Stimulated activated CD4-positive, alpha-beta T cell treated with anti-CD3 and anti-CD28 coated beads, Interleukin-15, amount 100 ng/mL, for 24 hours (primary cell): ENCODE measurements around the gene ZNF688.
"Not testable (repeated sequence)": the region's sequence is repeated elsewhere in the genome, so short reads cannot be mapped to it uniquely, and the experiment has no call there.

Experiments
- DNase-seq: peaks from one replicate; pipeline ENCODE4 v3.0.0-alpha.2; 2020

The ZNF688 gene

DNA sequence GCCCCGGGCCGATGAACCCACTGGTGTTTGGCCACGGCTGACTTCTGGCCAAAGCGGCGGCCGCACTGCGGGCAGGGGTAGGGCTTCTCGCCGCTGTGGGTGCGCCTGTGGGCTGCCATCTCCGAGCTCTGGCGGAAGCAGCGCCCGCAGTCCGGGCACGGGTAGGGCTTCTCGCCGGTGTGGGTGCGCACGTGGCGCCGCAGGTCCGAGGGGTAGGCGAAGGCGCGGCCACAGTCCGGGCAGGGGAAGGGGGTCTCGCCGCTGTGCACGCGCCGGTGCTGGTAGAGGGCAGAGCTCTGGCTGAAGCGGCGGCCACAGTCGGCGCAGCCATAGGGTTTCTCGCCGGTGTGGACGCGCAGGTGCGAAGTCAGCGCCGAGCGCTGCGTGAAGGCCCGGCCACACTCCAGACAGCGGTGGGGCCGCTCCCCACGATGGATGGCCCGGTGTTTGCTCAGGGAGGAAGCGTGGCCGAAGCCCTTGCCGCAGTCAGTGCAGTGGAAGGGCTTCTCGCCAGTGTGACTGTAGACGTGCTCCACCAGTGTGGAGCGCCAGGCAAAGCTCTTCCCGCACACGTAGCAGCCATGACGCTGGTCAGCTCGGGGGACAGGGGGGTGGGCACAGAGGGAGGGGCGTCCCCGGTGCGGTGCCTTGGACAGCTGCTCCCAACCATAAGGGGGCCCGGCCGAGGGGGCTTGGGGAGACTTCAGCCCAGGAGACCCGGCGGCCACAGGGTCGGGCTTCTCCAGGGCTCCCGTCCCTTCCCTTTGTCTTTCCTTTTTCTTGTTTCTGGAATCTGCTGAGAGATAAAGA lies 16.0 kb downstream of the ZNF688 start:
- DNase-seq, result no peak

DNA sequence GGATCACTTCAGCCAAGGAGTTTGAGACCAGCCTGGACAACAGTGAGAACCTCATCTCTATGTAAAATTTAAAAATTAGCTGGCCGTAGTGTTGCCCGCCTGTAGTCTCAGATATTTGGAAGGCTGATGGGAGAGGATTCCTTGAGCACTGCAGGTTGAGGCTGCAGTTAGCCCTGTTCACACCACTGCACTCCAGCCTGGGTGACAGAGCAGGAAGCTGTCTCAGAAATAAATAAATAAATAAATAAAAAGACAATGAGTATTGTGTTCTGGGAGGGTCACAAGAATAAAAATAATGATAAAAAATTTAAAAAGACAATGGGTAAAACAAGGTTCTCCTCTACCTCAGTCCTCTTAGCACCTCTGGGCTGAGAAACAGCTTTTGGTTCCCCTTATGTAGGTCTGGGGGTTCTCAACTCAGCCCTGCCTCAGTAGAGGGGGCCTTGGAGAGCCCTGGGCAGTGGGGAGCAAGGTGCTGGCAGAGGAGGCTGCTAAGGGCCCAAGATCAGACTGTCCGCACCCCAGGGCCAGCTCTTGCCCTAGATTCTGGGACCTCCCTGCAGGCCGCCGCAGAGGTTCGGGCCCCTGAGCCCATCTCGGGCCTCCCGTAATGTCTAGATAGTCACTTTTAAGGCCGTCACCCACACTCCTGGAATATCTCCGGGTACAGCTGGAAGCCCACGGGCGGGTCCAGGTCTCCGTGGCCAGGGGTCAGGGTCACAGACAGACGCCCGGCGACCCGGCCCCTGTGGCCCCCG lies 16.8 kb downstream of the ZNF688 start:
- DNase-seq, result no peak

DNA sequence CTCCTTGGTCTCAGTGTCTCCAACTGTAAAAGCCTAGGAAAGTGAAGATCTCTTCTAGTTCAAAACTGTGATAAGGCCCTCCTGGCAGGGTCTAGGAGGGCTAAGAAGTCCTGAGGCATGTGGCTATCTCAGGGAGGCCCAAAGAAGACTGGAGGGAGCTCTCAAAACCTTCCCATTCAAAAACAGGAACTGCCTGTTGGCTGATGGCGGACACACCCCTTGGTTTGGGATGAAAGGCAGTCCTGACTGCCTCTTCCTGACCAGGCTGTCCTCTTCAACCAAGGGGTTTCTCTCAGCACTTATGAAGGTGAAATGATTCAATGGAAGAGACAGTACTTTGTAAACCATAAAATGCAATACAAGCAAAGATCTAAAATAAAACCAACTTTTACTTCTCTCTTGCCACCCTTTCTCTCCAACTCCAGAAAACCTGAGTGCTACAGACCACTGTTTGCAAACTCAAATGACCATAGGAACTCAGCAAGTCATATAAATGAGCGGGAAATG lies 18.1 kb downstream of the ZNF688 start:
- no peak for DNase-seq

DNA sequence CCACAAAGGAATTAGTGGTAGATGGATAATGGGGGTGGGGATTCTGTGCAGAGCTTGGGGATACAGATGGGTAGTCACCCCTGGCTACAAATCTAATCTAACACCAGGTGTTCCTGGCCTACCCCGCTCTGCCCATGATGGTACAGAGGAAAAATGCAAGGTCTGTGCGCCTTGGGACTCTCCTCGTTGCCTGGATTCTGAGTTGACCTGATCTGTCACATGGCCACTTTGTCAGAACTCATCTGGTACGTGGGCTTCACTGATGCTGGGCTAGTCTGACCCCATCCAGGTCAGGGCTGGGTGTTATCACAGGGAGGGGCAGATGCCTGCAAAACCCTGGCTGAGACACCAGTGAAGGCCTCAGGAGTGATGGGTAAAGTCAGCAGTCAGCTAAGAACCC lies 18.6 kb downstream of the ZNF688 start:
- DNase-seq, result no peak

DNA sequence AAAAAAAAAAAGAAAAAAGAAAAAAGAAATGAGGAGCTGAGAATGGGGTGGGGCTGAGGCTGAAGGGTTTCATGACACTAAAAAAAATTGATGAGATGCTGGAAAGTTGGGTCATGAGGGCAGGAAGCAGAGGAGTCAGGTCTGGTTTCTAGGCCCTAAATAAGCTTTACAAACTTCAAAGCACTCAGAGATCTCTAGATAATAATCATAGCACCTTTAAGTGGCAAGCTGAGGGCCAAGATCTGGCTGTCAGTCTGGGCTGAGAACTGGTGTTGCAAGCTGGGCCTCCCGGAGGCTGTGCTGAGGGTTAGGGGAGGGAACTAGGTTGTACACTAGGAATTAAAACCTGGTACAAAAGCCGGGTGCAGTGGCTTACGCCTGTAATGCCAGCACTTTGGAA lies 19.7 kb downstream of the ZNF688 start:
- peak; percentile 79 for DNase-seq

DNA sequence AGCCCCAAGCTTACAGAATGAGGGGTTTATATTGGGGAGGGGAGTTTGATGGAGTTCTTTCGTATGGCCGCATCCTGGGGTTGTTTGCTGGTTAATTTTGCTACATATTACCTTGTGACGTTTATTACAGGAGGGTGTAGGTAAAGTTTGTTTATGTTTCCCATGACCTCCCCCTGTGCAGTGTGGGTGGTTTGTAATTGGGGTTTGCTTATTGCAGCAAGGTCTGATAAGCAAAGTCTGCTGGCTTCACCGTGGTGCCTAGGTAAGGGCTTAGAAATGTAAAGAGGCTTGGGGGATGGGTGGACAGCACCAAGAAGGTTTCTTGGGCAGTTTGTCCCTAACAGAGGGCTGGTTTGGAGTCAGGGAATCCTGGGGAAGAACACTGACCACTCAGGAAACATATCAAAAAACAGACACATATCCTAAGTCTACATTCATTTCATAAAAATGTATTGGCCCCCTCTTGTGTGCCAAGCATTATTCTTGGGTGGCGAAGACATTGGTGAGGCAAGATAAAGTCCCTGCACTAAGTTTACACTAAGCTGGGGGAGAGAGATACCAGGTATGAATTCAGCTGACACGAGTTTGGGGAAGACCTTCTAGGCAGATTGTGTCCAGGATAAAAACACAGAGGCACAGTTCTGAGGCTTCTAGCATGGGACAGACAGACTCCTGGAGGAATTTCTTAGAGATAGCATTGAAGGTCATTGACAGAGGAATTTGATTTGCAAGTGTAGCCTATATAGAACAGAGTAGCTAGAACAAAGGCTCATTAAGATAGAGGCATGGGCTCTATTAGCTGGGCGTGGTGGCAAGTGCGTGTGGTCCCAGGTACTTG lies 22.9 kb downstream of the ZNF688 start:
- DNase-seq, result no peak

DNA sequence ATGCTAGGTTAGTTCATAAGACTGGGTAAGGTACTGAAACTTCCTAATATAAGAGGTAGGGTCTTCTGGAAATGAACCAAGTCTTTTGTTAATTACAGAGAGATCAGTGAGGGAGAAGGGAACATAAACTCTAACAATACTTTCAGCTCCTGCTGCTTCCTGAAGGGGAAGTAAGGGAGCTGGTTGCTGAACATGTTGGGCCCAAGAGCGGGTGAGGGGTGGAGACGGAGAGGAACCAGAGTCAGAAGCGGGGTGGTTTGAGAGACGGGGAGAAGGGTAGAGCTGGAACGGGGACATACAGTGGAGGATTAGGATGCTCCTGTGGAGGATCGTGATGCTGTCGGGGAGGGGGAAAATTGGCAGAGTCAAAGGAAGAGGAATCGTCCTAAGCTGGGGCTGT lies 25.4 kb downstream of the ZNF688 start:
- DNase-seq, result no peak

DNA sequence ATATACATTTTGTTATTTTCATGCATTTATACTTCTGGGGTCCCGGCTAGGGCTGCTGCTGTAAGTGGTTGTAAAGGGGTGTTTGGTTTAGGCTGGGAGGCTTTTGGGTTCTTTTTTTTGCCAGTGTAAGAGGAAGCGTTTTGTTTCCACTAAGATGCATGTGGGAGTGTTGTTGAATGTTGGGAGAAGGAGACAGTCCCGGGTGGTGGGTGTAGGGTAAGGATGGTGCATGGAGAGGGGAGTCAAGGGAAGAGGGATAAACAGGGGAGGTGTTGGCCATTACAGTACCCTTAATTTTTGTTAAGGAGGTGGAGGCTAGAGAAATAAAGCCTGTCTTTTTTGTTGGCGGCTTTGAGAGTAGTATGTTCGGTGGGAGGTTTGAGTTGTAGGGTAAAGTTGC lies 28.4 kb downstream of the ZNF688 start:
- no peak for DNase-seq

DNA sequence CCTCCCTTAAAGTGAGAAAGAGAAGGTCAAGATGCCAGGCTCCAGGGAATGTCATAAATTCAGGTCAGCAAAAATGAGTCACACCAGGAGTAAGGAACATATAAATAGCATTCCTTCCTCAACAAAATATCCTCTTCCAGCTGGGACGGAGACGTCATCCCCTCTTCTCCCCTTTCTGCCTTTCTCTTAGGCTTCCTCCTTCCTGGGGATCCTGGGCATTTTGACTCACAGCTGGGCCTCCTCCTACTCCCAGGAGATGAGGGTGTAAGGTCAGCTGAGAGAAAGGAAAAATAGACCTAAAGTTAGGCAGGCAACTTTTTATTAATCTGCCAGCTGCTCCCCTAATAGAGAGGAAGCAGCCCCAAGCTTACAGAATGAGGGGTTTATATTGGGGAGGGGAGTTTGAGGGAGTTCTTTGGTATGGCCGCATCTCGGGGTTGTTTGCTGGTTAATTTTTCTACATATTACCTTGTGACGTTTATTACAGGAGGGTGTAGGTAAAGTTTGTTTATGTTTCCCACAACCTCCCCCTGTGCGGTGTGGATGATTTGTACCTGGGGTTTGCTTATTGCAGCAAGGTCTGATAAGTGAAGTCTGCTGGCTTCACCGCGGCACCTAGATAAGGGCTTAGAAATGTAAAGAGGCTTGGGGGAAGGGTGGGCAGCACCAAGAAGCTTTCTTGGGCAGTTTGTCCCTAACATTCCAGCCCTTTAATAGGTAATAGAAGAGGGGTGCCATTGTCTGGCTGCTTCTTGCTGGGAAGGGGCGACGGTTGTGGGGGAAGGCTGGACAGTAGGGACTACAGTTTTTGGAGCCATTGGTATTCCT lies 29.8 kb downstream of the ZNF688 start:
- DNase-seq, result no peak

DNA sequence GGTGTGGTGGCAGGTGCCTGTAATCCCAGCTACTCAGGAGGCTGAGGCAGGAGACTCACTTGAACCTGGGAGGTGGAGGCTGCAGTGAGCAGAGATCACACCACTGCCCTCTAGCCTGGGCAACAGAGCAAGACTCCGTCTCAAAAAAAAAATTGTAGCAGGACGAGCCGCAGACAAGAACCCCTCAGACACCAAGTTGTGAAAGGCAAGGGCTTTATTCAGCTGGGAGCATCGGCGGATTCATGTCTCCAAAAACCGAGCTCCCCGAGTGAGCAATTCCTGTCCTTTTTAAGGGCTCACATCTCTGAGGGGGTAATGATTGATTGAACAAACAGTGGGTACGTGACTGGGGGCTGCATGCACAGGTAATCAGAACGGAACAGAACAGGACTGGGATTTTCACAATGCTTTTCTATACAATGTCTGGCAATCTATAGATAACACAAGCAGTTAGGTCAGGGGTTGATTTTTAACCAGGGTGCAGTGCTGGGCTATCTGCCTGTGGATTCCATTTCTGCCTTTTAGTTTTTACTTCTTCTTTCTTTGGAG lies 30.5 kb downstream of the ZNF688 start:
- DNase-seq, result not testable (repeated sequence)

DNA sequence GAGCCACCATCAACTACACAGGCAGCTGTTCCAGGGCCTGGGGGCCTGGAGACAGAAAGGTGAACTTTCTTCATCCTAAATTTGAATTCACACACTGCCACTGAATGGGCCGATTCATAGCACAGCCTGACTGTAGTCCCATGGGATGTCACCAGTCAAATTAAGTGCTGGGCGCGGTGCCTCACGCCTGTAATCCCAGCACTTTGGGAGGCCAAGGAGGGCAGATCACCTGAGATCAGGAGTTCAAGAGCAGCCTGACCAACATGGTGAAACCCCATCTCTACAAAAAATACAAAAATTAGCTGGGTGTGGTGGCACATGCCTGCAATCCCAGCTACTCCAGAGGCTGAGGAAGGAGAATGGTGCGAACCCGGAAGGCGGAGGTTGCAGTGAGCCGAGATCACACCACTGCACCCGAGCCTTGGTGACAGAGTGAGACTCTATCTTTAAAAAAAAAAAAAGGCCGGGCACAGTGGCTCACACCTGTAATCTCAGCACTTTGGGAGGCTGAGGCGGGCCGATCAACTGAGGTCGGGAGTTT lies 31.5 kb downstream of the ZNF688 start:
- DNase-seq, result not testable (repeated sequence)

DNA sequence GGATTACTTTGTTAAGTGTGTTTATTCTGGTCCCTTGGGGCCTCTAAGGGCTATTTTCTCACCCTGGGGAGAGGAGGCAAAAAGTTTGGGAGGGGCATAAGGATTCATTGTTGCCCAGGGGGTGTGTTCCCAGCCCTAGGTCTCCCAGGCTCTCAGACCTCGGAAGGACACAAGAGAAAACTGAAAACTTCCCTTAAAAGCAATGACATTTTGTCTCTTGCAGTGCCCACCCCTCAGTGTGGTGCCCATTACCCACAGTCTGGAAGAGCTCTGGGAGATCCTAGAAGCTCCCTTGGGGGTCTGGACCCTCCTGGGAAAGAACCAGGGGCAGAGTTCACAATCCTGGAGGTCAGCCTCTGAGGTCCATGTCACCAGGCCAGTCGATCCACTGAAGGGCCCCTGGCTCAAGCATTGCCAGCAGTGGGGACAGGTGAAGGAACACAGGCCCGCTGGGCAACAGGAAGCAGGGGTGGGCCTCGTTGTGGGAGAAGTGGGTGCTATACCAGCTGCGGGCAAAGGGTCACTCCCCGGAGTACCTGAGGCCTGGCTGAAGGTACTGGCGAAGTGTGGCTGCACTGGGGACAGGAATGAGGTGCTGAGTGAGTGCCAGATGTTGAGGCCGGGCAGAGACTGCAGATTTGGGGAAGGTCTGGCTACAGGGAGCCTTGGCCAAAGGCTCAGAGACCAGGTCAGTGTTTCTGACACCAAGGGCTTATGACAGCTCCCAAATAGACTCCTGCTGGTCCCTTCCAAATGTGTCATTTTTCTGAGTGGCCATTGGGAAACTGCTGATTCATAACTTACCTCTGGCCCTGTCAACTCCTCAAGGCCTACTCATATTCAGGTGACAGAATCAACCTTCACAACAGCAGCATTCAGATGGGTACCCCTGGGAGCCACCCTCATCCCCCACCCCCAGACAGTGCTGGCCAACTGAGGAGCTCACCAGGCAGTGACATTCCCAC lies 32.2 kb downstream of the ZNF688 start:
- DNase-seq, result no peak

DNA sequence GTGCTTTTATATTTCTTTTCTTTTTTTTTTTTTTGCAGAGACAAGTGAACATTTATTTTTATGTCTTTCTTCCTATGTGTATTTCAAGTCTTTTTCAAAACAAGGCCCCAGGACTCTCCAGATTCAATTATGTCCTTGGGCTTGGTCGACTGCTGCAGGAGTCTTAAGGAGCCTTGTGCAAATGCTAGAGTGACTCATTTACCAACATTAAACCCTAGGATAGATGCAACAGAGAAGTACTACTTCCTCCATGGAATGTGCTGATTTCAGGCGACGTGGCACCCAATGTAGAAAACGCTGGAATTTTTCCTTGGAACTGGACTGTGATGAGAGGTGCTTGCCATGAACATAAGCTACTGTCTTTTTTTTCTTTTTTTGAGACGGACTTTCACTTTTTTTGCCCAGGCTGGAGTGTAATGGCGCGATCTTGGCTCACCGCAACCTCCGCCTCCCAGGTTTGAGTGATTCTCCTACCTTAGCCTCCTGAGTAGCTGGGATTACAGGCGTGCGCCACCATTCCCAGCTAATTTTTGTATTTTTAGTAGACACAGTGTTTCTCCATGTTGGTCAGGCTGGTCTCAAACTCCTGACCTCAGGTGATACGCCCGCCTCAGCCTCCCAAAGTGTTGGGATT lies 35.0 kb downstream of the ZNF688 start:
- DNase-seq, result not testable (repeated sequence)

DNA sequence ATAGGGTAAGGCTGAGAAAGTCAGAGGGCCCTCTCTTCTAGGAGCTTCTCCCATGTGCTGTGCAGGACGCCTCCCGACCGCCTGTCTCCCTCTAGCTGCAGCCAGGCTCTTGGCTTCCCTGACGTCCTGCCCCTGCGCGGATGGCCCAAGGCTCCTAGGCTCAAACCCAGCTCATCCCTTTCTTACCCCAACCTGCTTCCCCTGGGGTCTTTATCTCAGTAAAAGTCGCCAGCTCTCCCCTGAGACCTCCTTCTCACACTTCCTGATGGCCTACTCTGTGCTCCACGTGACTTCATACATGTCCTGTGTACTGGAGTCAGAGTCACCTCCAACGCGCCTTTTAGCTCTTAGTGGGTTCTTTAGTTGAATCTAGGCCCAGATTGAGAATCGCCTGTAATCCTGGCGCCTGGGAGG lies 35.7 kb downstream of the ZNF688 start:
- peak; percentile 75 for DNase-seq

DNA sequence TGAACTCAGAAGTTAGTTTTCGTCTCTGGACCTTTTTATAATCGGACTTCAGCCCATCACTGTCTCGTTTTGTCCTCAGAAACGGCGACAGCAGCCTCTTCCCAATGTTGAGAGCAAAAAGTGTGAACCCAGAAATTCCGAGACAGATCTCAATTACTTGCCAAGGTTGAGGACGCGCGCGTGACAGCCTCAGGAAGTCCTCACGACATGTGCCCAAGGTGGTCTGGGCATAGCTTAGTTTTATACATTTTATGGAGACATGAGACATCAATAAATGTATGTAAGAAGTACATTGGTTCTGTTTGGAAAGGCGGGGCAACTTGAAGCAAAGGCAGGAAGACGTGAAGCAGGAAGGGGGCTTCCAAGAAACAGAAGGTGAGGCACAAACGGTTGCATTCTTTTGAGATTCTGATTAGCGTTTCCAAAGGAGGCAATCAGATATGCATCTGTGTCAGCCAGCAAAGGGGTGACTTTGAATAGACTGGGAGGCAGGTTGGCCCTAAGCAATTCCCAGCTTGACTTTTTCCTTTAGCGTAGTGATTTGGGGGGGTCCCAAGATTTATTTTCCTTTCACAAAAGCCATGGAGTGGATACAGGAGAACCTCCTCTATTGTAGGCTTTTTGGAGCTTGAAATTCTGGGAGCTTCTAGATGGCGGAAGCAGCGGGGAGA lies 36.3 kb downstream of the ZNF688 start:
- no peak for DNase-seq

DNA sequence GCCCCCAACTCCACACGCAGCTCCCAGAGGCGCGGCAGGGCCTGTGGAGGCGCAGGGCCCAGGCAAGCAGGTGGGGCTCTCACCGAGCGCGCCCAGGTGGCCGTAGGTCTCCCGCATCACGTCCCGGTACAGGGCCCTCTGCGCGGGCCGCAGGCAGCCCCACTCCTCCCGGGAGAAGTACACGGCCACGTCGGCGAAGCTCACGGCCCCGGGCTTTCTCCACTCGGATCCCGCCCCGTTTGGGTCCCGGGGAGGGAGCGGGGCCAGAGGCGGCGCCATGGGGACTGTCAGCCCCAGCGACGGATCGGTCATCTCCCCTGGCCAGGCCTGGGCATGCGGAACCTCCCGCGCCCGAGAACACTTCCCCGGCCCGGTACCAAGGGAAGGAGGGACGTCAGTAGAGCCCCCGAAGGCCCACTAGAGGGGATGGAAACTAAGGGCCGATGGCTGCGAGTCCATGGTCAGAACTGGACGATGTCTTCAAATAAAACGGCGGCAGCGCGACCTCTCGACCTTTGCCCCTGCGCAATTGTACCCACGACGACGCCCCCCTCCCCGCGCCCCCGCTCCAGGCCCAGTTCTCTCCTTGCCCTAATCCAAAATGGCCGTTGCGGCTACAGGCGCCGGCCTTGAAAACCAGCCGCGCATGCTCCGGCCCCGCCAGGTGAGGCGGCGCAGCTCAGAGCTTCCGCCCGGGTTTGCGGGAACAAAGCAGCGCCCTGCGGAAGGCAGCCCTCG lies 37.0 kb downstream of the ZNF688 start, which contains the start of gene ZNF747:
ZNF747 (minus strand) TSS at position 491 of the 738 bp plus-strand sequence; CDS start at position 312, 179 bp downstream.
- peak; percentile 93 for DNase-seq

DNA sequence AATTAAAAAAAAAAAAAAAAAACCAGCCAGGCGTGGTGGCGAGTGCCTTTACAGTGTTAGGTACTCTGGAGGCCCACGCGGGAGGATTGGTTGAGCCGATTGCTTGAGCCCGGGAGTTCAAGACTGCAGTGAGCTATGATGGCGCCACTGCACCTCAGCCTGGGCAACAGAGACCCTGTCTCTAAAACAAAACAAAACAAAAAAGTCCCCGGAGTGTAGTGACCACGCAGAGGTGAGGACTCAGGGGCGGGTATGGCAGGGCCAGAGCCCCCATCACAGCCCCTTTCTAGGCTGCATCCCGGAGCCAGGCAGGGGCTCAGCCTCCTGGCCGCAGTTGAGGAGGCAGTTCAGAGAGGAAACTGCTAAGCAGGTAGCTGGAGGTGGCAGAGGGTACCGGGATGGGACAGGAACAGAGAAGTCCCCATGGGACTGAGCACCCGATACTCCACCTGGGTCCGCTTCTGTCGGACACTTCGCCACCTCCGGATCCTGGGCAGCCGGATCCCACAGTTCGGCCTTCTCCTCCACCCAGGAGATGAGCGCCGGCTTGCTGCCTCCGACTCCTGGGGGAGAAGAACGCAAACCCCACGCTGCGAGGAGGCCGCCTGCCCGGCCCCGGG lies 37.7 kb downstream of the ZNF688 start:
- peak; percentile 40 for DNase-seq

DNA sequence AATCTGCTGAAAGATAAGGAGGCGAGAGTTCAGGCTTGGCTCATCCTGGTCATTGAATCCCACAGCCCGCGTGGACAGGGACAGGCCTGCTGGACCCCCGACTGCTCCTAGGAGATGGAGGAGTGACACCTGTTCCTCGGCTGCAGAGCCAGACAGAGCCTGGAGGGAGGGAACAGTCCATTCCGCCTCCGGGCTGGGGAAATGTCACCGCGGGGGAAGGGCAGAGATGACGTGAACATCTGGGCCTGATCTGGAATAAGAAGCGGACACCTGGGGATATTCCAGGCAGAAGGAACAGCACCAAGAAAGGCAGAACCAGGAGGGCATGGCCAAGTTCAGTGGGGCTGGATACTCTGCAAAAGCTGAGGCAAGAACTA lies 38.4 kb downstream of the ZNF688 start:
- no peak for DNase-seq
